Measurements from ENCODE around the gene OR10P1.

- TF ChIP-seq, protein P1, sequence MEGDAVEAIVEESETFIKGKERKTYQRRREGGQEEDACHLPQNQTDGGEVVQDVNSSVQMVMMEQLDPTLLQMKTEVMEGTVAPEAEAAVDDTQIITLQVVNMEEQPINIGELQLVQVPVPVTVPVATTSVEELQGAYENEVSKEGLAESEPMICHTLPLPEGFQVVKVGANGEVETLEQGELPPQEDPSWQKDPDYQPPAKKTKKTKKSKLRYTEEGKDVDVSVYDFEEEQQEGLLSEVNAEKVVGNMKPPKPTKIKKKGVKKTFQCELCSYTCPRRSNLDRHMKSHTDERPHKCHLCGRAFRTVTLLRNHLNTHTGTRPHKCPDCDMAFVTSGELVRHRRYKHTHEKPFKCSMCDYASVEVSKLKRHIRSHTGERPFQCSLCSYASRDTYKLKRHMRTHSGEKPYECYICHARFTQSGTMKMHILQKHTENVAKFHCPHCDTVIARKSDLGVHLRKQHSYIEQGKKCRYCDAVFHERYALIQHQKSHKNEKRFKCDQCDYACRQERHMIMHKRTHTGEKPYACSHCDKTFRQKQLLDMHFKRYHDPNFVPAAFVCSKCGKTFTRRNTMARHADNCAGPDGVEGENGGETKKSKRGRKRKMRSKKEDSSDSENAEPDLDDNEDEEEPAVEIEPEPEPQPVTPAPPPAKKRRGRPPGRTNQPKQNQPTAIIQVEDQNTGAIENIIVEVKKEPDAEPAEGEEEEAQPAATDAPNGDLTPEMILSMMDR (IDR thresholded peaks at IDR 0.05) = no peak
- no peak for TF ChIP-seq POLR2A (IDR thresholded peaks at IDR 0.05)
Observed at GRCh38 chr12:55684761-55685370, 48.2 kb downstream of the OR10P1 start.
